ENCODE data around the gene SEL1L3.

Gene SEL1L3

GRCh38 chr4:25813448-25814106, 49.2 kb downstream of the SEL1L3 start:
- no peak for TF ChIP-seq CTCF (IDR thresholded peaks at IDR 0.05)

- TF ChIP-seq CTCF (IDR thresholded peaks at IDR 0.05) = no peak
These were observed 50.9 kb downstream of the SEL1L3 start for GRCh38 chr4:25811841-25812240.

GRCh38 chr4:25811374-25811690, 51.5 kb downstream of the SEL1L3 start:
- no peak for TF ChIP-seq CTCF (IDR thresholded peaks at IDR 0.05)

- TF ChIP-seq CTCF (IDR thresholded peaks at IDR 0.05) = no peak
These were observed 52.1 kb downstream of the SEL1L3 start for GRCh38 chr4:25810461-25811373.

- TF ChIP-seq CTCF (IDR thresholded peaks at IDR 0.05) = no peak
These were observed 52.8 kb downstream of the SEL1L3 start for GRCh38 chr4:25809996-25810395.

- TF ChIP-seq CTCF (IDR thresholded peaks at IDR 0.05) = no peak
These were observed 55.6 kb downstream of the SEL1L3 start for GRCh38 chr4:25807102-25807728.

- TF ChIP-seq CTCF (IDR thresholded peaks at IDR 0.05) = no peak
These were observed 57.4 kb downstream of the SEL1L3 start for GRCh38 chr4:25805255-25805860.
